Activated CD8-positive, alpha-beta T cell treated with anti-CD3 and anti-CD28 coated beads for 36 hours (primary cell): ENCODE data around the gene ORMDL2. TPM values are rescaled to one million over a fixed set of nuclear protein-coding genes. Genes with fewer than 3 reads are reported as not detected.

Experiments used
- ATAC-seq: fragments of 200-7000 bp; cut with Tn5 transposase; one replicate; pipeline ENCODE4 v1.10.0; 2021; ENCODE audit warnings: mild to moderate bottlenecking, moderate library complexity
- CTCF ChIA-PET: fragments of 350-600 bp; sonication (Branson Sonifier 250); formaldehyde crosslinking; loops from one replicate; lab custom pipeline; 2021; ENCODE audit warnings: antibody characterized with exemption; lab: Charles Lee
- POLR2A ChIA-PET: fragments of 350-600 bp; sonication (Branson Sonifier 250); formaldehyde crosslinking; loops from one replicate; lab custom pipeline; 2021; ENCODE audit warnings: antibody characterized with exemption; lab: Charles Lee
- DNase-seq: peaks from one replicate; pipeline ENCODE4 v3.0.0-alpha.2; 2020
- H3K27ac Mint-ChIP-seq: one replicate; pipeline ENCODE4 v1.8.0; 2021; ENCODE audit warnings: mild to moderate bottlenecking, mixed read lengths
- H3K27me3 Mint-ChIP-seq: one replicate; pipeline ENCODE4 v1.8.0; 2021; ENCODE audit warnings: mixed read lengths
- H3K36me3 Mint-ChIP-seq: one replicate; pipeline ENCODE4 v1.8.0; 2021; ENCODE audit warnings: low read depth, mixed read lengths
- H3K4me1 Mint-ChIP-seq: one replicate; pipeline ENCODE4 v1.8.0; 2021; ENCODE audit warnings: low read depth, mixed read lengths
- H3K4me3 Mint-ChIP-seq: one replicate; pipeline ENCODE4 v1.8.0; 2021; ENCODE audit warnings: mild to moderate bottlenecking, moderate library complexity, mixed read lengths
- H3K9me3 Mint-ChIP-seq: one replicate; pipeline ENCODE4 v1.8.0; 2021; ENCODE audit warnings: mixed read lengths
- CTCF ChIP-seq: fragments of 200-600 bp; IDR thresholded peaks from one replicate; pipeline ENCODE4 v1.8.0; 2022; ENCODE audit warnings: antibody characterized with exemption, mild to moderate bottlenecking
- intact Hi-C: fragments of 100-400 bp; cut with micrococcal nuclease; formaldehyde crosslinking; loops from one replicate; pipeline ENCODE4 v1.10.0; 2022
- total RNA-seq, 2 experiments: library from RNA; stranded (reverse); gene quantifications; one replicate each; pipeline ENCODE4 v1.2.3, GENCODE V29; 2021

Gene ORMDL2
- total RNA-seq, 2 experiments from 2014 or later, result 24.2 to 27.0 TPM

GRCh38 chr12:55850401-55850800 is 32.6 kb downstream of the ORMDL2 start:
- POLR2A ChIA-PET, result interaction anchor here (0.9 kb wide), 1 partner anchor 17 kb away, joined by 3 read pairs; no protein-coding TSS in a partner anchor
- no peak for DNase-seq
- Mint-ChIP-seq H3K27me3 (no peaks in the 10 kb centered on the region), H3K27ac (no peak overlapping the region), H3K36me3 (no peaks in the 10 kb centered on the region), H3K4me3 (no peak overlapping the region), H3K4me1 (peaks cover 16% of the 10 kb centered on the region), H3K9me3 (no peaks in the 10 kb centered on the region)
- intact Hi-C loops, result no loop called here
- CTCF ChIA-PET, result interaction anchor here (0.6 to 1.0 kb wide), 2 partner anchors 52 to 95 kb away, joined by 3 read pairs; no protein-coding TSS in a partner anchor
- ATAC-seq, result no peak
- no peak for TF ChIP-seq CTCF

GRCh38 chr12:55850893-55851292 is 33.1 kb downstream of the ORMDL2 start:
- ChIA-PET CTCF (interaction anchor here (1.0 kb wide), 1 partner anchor 96 kb away, joined by 3 read pairs; no protein-coding TSS in a partner anchor), POLR2A (interaction anchor here (0.9 kb wide), 1 partner anchor 16 kb away, joined by 3 read pairs; no protein-coding TSS in a partner anchor)
- intact Hi-C loops, result no loop called here
- H3K9me3 Mint-ChIP-seq, result no peaks in the 10 kb centered on the region
- no peaks in the 10 kb centered on the region for H3K36me3 Mint-ChIP-seq
- ATAC-seq (no peak), DNase-seq (no peak)
- no peak overlapping the region for H3K27ac Mint-ChIP-seq
- no peak for TF ChIP-seq CTCF
- H3K4me1 Mint-ChIP-seq, result peaks cover 16% of the 10 kb centered on the region
- no peaks in the 10 kb centered on the region for H3K27me3 Mint-ChIP-seq
- H3K4me3 Mint-ChIP-seq, result no peak overlapping the region

- CTCF ChIA-PET, result interaction anchor here (0.6 to 1.1 kb wide), 2 partner anchors 18 to 87 kb away, joined by 3 to 4 read pairs; no protein-coding TSS in a partner anchor
- POLR2A ChIA-PET, result no interaction called here
- H3K36me3 Mint-ChIP-seq, result no peaks in the 10 kb centered on the region
- no peaks in the 10 kb centered on the region for H3K27me3 Mint-ChIP-seq
- H3K9me3 Mint-ChIP-seq, result no peaks in the 10 kb centered on the region
- TF ChIP-seq CTCF, result no peak
- ATAC-seq (no peak), DNase-seq (no peak)
- H3K27ac Mint-ChIP-seq, result no peak overlapping the region
- no peak overlapping the region for H3K4me3 Mint-ChIP-seq
- intact Hi-C loops, result no loop called here
- H3K4me1 Mint-ChIP-seq, result peaks cover 7% of the 10 kb centered on the region
These were observed 34.9 kb downstream of the ORMDL2 start for GRCh38 chr12:55852740-55853139.

GRCh38 chr12:55861396-55861795 is 43.6 kb downstream of the ORMDL2 start:
- no peak for TF ChIP-seq CTCF
- POLR2A ChIA-PET, result no interaction called here
- Mint-ChIP-seq H3K27ac (no peak overlapping the region), H3K9me3 (peaks cover 3% of the 10 kb centered on the region), H3K4me1 (no peaks in the 10 kb centered on the region), H3K36me3 (peaks cover 2% of the 10 kb centered on the region), H3K27me3 (no peaks in the 10 kb centered on the region), H3K4me3 (no peak overlapping the region)
- intact Hi-C loops, result no loop called here
- DNase-seq (no peak), ATAC-seq (no peak)
- CTCF ChIA-PET, result no interaction called here

- TF ChIP-seq CTCF, result no peak
- ATAC-seq, result no peak
- Mint-ChIP-seq H3K9me3 (peaks cover 3% of the 10 kb centered on the region), H3K4me1 (no peaks in the 10 kb centered on the region), H3K36me3 (peaks cover 2% of the 10 kb centered on the region), H3K4me3 (no peak overlapping the region), H3K27ac (no peak overlapping the region), H3K27me3 (no peaks in the 10 kb centered on the region)
- no peak for DNase-seq
- ChIA-PET CTCF (no interaction called here), POLR2A (no interaction called here)
- intact Hi-C loops, result no loop called here
These were observed 44.0 kb downstream of the ORMDL2 start for GRCh38 chr12:55861871-55862270.
